GM12873 (cell line): ENCODE measurements around the gene GFRA1.

ENCODE experiments used
- CTCF ChIP-seq: IDR thresholded peaks from 2 replicates; pipeline ENCODE4 v1.5.1; 2012; ENCODE audit warnings: low read depth, mild to moderate bottlenecking, moderate library complexity, low read length, control low read depth; ENCODE audit not compliant: insufficient read depth; ENCODE audit errors: missing control alignments

Gene GFRA1

GRCh38 chr10:116183733-116184511 lies 89.1 kb downstream of the GFRA1 start:
- TF ChIP-seq CTCF = no peak

GRCh38 chr10:116182426-116182825 lies 90.6 kb downstream of the GFRA1 start:
- no peak for TF ChIP-seq CTCF

- TF ChIP-seq CTCF = no peak
These were observed 94.9 kb downstream of the GFRA1 start for GRCh38 chr10:116178086-116178605.

- TF ChIP-seq CTCF = no peak
These were observed 97.8 kb downstream of the GFRA1 start for GRCh38 chr10:116175231-116175630.

- TF ChIP-seq CTCF = no peak
These were observed 101.5 kb downstream of the GFRA1 start for GRCh38 chr10:116171505-116171904.

- no peak for TF ChIP-seq CTCF
These were observed 102.2 kb downstream of the GFRA1 start for GRCh38 chr10:116170815-116171250.

GRCh38 chr10:116169782-116170445 lies 103.1 kb downstream of the GFRA1 start:
- no peak for TF ChIP-seq CTCF
